Measurements from ENCODE around the gene DGKA.
A peak's percentile ranks its signal among the peaks of the same experiment; 100 is the strongest.

The DGKA gene

GRCh38 chr12:55932551-55932910, 1.6 kb downstream of the DGKA start:
- TF ChIP-seq ISL1 (CRISPR knock-in tag; IDR thresholded peaks at IDR 0.05) = no peak
- TF ChIP-seq PPARA (CRISPR knock-in tag; IDR thresholded peaks at IDR 0.05; ENCODE audit: borderline replicate concordance) = no peak
- no peak for TF ChIP-seq CSRNP3 (CRISPR knock-in tag; IDR thresholded peaks at IDR 0.05)
- TF ChIP-seq TSHZ2 (CRISPR knock-in tag; IDR thresholded peaks at IDR 0.05) = no peak
- no peak for TF ChIP-seq GLIS3 (CRISPR knock-in tag; IDR thresholded peaks at IDR 0.05)
- TF ChIP-seq CREB5 (CRISPR knock-in tag; IDR thresholded peaks at IDR 0.05; ENCODE audit: low read depth) = no peak
- TF ChIP-seq BACH2 (CRISPR knock-in tag; IDR thresholded peaks at IDR 0.05; ENCODE audit: borderline replicate concordance) = no peak
- no peak for TF ChIP-seq TCF4 (CRISPR knock-in tag; IDR thresholded peaks at IDR 0.05; ENCODE audit: borderline replicate concordance)
- no peak for TF ChIP-seq ZNF565 (CRISPR knock-in tag; conservative IDR thresholded peaks at IDR 0.05; ENCODE audit: low read depth)
- TF ChIP-seq PATZ1 (CRISPR knock-in tag; IDR thresholded peaks at IDR 0.05; ENCODE audit: borderline replicate concordance) = no peak
- TF ChIP-seq ZNF70 (CRISPR knock-in tag; IDR thresholded peaks at IDR 0.05) = no peak
- no peak for TF ChIP-seq ZC3H10 (CRISPR knock-in tag; IDR thresholded peaks at IDR 0.05)
- no peak for TF ChIP-seq POU6F1 (CRISPR knock-in tag; IDR thresholded peaks at IDR 0.05; ENCODE audit: borderline replicate concordance, low read depth)
- no peak for TF ChIP-seq CSDC2 (CRISPR knock-in tag; IDR thresholded peaks at IDR 0.05)
- no peak for TF ChIP-seq RARB (CRISPR knock-in tag; IDR thresholded peaks at IDR 0.05)
- TF ChIP-seq OSR1 (CRISPR knock-in tag; IDR thresholded peaks at IDR 0.05) = no peak
- ATAC-seq = peak; percentile 14

GRCh38 chr12:55933169-55933798, 2.3 kb downstream of the DGKA start:
- peak; percentile 10; the same call in 2 of the 3 replicates for ATAC-seq
- TF ChIP-seq ZNF565 (CRISPR knock-in tag; conservative IDR thresholded peaks at IDR 0.05; ENCODE audit: low read depth) = no peak
- TF ChIP-seq CREB5 (CRISPR knock-in tag; IDR thresholded peaks at IDR 0.05; ENCODE audit: low read depth) = no peak
- no peak for TF ChIP-seq OSR1 (CRISPR knock-in tag; IDR thresholded peaks at IDR 0.05)
- TF ChIP-seq ZFP3 (CRISPR knock-in tag; IDR thresholded peaks at IDR 0.05) = no peak
- TF ChIP-seq PPARA (CRISPR knock-in tag; IDR thresholded peaks at IDR 0.05; ENCODE audit: borderline replicate concordance) = no peak
- no peak for TF ChIP-seq CSDC2 (CRISPR knock-in tag; IDR thresholded peaks at IDR 0.05)
- TF ChIP-seq ZFP30 (CRISPR knock-in tag; IDR thresholded peaks at IDR 0.05) = no peak
- no peak for TF ChIP-seq ZNF70 (CRISPR knock-in tag; IDR thresholded peaks at IDR 0.05)
- no peak for TF ChIP-seq ZNF8 (CRISPR knock-in tag; IDR thresholded peaks at IDR 0.05)
- TF ChIP-seq GLIS3 (CRISPR knock-in tag; IDR thresholded peaks at IDR 0.05) = no peak
- TF ChIP-seq CSRNP3 (CRISPR knock-in tag; IDR thresholded peaks at IDR 0.05) = no peak
- no peak for TF ChIP-seq RARB (CRISPR knock-in tag; IDR thresholded peaks at IDR 0.05)
- no peak for TF ChIP-seq TOX (CRISPR knock-in tag; IDR thresholded peaks at IDR 0.05; ENCODE audit: borderline replicate concordance)
- no peak for TF ChIP-seq SNAI2 (CRISPR knock-in tag; IDR thresholded peaks at IDR 0.05)
